ENCODE data around the gene ZIC4.

Gene ZIC4

DNA sequence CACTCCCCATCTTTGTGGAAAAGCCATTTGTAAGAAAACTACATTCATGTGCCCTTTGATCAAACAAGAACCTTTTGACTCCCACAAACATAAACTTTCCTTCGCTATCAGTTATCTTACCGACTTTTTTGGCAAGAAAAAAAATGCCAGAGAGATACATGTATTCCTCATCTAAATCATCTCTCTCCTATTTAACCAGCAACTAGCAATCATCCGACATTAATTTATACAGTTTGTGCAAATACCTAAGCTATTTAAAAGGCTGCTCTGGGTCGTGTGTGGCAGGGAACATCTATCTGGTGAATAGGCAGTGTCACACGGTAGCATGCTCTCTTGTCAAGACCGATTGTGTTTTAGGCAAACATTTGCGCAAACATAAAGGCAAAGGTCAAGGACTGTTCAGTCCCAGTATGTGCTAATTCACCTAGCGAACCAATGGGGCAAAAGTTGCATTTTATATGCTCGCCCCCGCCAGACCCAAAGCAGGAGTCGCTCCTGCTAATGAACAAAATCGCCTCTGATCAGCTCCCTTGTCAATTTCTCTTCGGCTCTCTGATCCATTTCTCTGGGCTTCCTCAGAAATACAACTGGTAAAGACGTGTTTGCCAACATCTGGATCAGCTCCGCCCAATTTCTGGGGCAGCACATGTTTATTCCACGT lies 37.7 kb downstream of the ZIC4 start:
- DNase-seq = peak; percentile 6

DNA sequence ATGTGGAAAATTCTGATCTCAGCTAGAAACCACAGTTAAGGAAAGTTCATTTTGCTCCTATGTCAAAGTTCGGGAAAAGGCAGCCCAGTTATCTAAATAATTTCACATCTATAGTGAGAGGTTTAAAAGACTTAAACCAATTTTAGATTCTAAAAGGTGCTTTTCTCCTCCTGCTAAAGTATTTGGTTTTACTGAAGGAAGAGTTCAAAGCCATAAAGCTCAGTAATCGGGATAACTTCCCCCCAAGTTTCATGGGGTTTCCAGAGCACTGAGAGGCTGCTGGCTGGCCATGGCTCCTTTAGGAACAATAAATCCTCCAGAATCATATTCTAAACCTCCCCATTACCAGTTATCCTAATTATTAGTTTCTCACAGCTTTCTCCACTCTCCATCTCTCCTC lies 38.2 kb downstream of the ZIC4 start:
- DNase-seq = no peak

DNA sequence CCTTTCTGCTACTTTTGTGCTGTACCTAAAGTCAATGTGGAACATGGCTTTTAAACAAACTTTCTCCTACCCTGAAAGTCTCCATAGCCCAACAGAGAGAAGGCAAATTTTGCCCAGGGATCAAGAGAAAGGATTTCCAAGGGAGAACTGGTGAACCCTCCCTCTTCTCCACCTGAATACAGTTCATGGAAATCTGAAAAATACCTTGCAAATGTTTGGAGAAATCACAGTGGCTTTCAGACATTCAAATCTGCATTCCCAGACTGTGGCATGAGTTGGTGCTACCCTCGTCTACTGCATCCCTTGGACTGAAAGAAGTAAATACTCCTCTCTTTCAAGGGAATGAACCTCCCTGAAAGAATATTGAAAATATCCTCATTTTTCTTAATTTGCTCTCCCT lies 38.7 kb downstream of the ZIC4 start:
- DNase-seq = no peak

DNA sequence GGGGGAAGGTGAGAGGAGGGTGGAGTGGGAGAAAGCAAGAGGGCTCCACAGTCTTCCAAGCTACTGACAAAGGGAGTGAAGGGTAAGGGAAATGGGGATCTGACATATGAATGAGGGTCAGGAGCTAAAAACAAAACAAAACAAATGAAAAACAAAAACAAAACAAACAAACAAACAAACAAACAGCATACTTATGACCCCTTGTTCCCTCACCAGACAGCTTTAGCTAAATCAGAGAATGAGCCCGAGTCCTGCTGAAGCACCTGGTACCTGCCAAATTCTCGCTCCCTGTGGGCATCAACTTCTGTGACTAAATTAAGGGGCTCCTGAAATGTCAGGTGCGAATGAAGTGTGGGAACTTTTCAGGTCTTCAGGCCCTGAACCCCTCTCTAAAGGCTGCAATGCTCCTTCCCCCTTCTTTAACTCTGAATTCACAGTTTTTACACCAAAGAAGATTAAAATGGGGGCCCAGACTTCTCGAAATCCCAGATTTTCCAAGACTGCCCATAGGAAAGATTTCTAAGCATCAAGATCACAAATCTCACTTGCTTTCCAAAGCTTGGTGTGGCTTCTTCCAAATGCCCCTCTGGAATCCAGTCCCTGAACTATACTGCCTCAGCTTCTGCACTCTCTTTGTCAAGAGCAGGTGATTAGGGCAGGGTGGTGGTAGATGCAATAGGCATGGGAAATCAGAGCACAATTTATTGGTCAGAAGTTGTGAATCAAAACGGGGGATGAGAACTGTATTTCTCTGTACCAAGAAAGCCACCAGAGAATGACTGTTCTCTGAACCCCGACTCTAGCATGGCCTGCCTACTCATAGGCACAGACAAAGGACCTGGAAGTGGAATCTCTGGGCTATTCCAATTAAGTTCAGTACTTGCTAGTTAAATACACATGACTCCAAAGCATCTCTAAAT lies 40.9 kb downstream of the ZIC4 start:
- no peak for DNase-seq

DNA sequence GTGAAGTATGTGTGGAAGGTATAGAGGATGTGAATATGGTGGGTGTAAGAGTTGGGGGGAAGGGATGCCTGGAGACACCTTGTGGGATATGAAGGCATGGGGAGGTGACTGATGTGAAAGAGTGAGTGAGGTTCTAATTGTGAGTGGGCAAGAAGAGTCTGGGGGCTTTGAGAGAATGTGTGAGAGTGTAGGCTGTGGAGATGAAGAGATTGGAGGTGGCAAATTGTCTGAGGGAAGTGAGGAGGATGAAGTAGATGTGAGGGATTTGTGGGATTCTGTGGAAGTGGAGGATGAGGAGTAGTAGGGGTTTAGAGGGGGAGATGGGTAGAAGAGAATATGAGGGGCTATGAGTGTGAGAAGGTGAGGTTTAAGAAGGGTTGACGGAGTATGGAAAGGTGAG lies 41.6 kb downstream of the ZIC4 start:
- no peak for DNase-seq

DNA sequence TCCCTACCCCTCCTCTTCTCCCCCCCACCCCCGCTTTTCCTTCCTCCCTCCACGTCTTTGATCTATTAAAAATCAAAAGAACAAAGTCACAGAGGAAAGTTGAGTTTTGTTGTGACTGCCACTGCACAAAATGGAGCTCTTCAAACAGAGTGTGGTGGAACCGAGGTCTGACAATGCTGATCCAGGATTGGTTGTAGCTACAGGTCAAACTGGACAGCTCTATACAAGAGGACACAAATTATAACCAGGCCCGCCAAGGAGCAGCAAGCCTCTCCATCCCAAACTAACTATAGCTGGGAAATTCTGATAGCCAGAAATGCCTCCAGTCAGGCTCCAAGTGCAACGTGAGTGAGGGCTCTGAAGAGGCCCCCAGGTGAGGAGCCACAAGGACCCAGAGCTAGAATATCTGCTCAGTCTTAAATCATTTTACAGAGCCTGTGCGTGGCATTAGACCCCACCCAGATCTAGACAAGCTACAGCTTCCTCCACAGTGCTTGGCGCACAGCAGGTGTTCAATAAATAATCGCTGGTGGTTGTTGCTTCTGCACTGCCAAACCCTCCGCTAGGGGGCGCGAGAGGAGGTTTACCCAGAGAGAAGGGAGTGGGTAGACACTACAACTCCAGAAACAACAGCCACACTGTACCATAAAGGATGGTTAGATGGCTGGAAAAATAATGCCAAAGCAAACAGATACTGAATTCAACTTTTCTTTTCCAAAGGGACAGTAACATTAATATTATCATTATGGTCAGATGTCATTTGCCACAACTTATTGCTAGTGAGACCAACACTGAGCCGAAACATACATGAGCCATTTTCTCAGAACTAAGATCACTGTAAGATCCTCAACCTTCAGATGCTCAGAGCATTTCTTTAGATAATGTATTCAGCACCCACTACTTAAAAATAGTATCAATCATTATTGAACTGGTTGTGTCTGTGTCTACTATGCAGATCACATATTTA lies 44.6 kb downstream of the ZIC4 start:
- DNase-seq = peak; percentile 15

DNA sequence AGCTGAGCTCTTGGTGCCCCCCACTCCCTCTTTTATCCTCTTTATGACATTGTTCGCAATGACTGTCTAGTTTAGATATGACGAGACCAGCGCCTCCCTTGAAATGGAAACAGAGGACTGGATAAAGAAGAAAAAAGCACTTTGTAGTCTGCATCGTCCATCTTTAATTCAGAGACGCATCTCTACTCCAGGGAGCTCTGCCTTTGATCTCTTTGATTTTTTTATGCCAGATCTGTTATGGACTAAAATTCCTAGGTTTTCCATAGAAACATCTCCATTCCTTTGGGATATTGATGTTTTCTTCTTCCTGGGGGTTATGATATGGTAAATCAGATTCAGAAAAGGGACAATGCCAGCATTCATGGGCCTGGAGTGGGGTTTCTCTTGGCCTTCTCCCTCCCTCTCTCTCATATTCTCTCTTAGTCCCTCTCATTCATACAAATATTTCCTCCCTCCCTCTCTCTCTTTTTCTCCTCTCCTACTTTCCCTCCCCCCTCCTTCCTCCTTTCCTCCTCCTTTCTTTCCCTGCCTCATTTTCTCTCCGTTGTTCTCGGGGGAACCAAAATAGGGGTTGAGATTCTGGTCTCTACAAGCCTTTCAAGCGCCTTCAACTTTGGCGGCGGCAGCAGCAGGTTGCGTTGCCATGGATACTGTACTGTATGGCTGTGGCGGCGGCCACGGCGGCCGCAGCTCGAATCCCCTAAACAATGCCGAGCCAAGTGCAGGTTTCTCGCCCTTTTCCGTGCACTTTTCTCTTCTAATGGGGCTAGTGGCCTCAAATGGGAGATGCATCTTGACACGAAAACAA lies 45.5 kb downstream of the ZIC4 start:
- peak; percentile 7 for DNase-seq

DNA sequence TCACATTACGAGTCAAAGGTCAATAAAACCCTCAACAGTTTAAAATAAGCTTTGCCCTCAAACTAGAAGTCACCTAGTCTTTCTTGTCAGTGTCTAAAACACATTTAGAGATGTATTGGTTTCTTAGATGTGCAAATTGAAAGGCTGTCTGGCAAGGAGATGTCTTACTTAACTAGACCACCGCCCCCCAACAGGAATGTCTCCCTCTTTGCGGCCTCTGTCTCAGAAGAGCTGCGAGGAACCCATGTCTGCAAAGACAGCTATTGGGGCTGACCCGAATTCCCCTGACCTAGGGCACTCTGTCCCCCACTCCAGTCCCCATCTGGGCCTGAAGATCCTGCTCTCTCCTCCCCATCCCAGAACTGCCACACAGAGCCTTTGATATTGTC lies 46.3 kb downstream of the ZIC4 start:
- no peak for DNase-seq

DNA sequence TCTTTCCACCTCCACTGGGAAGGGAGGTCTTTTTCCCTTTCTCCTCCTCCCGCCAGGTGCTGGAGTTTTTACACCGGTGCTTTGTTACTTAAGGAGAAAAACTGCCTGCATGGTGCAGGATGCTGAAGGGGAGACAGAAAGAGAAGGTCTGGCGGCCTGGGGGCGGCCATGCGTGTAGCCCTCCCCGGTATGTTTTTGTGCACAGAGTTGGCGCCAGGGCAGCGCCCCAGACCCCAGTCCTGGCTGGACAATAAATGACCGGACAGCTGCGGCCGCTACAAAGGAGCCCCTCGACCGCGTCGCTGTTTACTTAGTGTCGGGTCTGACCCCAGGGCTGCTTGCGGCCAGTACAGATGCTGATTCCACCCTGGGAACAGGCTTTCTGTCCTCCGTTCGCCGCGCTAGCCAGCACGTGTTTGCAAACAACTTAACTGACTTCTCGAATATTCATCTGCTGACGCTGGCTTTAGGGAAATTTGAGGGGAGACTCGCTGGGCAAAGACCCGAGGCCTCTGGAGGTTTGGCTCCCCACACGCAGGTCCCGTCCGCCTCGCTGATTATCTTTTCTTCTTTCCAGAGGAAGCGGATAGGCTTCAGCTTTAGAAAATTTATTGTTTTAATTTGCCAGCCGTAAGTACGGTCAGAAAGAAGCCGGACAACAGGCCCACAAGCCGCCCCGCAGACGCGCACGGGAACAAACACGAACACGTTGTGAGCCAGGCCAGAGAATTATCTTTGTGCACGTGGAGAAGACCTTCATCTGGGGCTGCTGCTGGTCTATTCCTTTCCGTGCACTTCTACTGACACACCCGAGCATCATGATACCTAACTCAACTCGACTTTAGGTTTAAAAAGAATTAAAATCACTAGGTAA lies 46.9 kb downstream of the ZIC4 start:
- DNase-seq = no peak

DNA sequence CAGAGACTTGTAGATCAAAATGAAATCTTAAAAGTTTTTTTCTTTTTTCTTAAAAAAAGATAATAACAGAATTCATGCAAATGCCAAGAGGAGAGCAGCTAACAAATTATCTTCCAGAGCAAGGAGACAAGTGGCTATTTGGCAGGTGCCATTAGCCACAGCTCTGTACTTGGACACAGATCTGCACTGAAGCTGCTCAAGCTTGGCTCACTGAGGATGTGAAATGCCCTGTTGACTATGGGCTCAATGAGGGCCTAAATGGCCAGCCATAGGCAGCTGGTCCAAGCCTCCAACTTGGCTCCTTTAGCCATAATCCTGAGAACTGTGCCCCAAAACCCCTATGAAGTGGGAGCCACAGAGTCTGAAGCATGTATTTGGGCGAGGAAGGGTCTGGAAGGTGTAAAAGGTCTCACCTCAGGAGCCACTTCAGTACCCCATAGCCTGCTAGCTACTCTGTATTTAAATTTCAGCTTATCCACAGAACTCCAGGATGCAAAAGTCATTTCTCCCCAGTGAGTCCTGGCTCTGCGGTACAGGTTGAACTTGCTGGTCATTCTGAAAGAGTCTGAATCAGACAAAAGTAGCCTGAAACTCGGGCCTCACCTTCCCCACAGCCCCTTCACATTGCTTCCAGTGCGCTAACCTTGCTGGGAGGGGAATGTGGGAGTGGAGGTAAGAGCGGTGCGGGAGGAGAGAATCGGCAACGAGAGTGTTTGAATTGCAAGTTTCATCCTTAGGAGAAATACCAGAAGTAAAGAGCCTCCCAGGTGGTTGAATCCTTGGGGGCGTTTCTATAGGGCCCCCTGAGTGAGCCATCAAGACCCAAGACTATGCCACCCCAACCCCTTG lies 48.0 kb downstream of the ZIC4 start:
- DNase-seq = no peak

DNA sequence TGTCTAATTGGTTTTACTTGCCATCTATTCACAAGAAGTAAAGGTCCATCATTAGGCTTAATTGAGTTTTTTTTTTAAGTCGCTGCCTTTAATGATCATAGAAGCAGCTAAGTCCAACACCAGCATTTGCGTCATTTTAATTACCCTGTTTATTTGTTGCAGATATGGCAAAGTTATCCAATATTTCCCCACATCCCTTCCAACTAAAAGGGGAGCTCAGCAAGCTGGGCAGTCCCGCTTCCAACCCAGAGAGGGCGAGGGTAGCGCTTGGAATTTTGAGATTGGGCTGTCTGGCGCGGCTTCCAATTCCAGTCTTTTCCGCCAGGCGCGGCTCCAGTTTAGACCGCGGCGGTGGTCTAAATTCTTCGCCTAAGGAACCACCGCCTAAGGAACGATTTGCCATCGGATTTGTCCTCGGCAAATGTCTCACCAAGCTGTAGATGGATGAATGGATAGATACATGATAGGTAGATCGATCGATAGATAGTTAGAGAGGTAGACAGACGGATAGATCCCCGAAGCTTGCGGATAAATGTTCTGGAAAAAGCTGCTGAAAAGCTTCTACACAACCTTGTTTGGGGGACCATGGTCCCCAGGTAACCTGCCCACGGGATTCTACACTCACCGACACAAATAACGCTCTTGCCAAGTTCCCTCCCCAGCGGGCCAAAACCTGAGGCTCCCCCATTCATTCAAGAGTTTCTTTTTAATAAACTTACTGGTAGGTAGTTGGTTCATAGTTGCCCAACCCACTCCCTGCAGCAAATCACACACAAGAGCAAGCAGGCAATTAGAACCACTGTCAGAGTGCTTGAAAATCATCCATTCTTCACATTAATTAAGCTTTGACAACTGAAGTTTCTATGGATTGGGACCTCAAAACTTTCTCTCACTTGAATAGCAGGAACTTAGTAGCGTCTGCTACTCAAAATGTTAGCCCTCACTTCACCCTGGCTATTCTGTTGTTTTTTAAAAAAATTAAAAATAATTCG lies 49.1 kb downstream of the ZIC4 start:
- DNase-seq = no peak

DNA sequence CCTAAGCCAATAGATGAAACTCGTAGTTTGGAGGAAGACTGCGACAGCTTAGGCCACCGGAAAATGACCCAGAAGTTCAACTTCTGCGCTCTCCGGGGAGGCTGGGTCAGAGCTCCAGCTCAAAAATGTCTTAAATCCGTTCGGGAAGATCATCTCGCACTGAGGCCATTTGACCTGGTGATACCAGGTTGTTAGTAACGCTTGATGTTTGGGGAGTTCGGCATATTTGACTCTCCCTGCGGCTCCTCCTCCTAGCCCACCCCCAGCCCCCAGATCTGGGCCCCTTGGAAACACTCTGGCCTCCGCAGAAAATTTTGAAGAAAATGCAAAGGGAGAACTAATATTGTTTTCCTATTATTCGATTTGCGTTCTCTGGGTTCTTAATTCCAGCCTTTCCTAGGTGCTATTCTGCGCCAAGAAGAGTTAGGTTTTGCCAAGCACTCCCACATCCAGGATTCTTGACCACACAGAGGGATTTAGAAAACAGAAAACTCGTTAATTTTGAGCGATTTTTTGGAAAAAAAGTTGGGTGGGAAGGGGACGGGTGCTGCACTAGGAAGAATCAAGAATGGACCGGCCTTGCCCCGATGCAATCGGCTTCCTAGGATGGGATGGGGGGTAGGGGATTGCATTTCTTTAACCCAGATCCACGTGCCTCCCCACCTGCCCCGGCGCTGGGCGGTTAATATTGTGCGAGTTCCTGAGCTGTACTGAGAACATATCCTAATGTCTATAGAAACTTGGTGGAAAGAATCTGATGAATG lies 50.0 kb downstream of the ZIC4 start:
- DNase-seq = no peak

DNA sequence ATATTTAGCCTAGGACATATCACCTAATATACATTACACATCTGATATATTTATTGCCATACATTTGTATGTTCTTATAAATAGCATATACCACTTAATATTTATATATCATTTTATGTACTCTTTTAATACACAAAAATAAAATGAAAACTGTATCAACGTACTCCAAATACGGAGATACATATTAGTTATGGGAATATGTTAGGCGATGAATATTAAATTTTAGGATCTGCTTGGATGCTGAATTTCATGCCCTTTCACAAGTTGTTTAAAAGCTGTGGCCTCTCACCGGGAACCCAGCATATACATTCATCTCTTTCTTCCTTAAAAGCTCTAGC lies 50.6 kb downstream of the ZIC4 start:
- no peak for DNase-seq

DNA sequence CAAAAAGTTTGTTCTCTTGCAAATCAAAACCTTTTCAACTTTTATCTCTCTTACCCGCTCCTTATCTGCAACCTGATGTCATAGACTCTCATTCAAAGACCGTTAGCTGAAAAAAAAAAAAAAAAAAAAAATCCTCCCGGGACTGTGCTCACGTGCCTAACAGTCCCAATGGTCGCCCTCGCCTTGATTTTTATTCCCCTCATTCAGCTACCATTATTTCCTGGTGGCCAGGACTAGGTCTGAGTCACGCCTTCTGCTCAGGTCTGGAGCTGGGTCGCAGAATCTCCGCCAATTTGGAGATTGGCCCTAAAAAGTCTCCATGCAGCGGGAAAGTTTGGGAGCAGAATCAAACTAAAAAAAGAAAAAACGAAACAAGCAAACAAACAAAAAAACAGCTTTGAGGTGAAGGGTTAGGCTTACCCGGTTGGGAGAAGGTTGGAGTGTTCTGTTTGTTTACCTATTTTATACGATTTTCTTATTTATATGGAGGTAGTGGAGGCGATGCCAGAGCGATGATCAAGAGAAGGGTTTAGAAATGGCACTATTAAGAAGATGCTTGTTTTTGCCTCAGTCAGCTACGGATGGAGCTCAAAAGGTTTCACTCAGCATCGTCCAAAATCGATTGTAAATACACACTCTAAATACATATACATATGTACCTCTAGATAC lies 51.1 kb downstream of the ZIC4 start:
- no peak for DNase-seq

DNA sequence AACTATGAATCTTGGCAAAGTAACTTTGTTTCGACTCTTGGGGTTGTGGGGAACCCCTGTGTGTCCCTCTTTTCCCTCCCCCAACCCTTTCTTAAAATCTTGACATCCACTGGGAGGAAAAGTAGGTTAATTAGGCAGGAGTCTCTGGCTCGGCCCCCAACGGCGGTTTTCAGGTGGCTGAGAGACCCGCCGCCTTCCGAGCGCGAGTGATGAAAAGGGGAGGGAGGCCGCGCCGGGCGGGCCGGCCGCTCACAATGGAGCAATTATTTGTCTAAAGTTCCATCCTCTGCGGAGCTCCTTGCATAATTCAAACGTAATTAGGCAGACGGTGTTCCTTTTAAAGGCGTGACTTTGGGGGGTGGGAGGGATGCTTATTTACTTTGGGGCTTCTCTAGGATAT lies 51.7 kb downstream of the ZIC4 start:
- DNase-seq = no peak

DNA sequence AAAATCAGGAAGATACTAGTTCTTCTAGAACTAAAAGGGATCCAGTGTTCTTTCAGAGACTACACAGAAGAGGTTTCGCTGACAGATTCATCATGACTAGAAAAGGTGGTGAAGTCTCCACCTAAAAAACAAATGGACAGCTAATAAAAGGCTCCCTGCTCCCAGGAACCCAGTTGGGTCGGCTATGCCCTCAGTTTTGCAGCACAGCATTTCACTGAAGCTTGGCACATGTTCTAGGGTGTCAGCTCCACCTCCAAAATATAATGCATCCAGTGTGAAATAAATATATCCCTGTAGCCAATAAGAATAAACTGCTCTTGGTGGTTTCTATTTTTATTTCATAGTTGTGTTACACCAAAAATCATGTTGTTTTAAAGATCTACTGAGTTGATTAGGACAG lies 55.0 kb downstream of the ZIC4 start:
- no peak for DNase-seq

DNA sequence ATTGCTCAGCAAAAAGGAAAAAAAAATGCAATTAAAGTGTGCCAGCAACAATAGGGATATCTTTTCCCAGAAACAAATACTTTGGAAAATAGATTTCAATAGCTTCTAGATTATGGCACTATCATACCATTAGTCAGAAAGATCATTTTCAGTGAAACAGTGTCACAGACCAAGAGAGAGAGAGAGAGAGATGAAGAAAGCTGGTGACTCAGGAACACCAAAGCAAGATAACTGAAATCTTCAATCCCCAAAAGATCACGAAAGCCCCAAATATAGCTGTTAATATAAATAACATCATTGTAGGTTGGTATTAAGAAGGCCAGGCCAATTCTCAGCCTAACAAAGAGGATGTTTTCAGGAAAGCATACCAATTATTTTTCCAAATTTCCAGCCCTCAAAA lies 57.4 kb downstream of the ZIC4 start:
- DNase-seq = no peak

DNA sequence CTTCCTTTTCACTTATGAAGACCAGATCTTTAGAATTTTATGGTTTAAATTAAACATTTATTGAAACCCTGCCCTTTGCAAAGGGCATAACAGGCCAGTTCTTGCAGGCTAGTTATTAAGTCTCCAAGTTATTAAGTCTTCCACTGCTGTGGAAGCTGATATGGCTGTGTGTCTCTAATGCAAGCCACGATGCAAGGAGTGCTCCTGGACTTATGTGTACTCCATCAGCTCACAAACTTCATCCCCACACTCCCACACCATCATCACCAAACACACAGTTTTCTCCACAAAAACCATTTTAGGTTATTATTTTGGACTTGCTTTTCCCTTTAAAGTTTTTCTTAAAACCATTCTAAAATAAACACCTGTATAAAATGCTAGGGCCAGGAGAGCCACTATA lies 62.4 kb downstream of the ZIC4 start:
- no peak for DNase-seq

Data from NCI-H1694 treated with DMSO at 0.1 percent for 48 hours (cell line).